Mesenchymal stem cell (in vitro differentiated cells and primary cell): ENCODE results near the gene STX7.

Experiments
- DNase-seq: peaks from one replicate; pipeline ENCODE4 v3.0.0-alpha.2; 2013
- H2AFZ ChIP-seq: one replicate; pipeline ENCODE4 v1.6.1; 2013; ENCODE audit warnings: low read depth, mild to moderate bottlenecking, control low read depth, inconsistent platforms, low read length, moderate library complexity
- H2AK5ac ChIP-seq: 2 replicates; pipeline ENCODE4 v1.6.1; 2013; ENCODE audit warnings: low read length, moderate library complexity, mild to moderate bottlenecking, inconsistent platforms; ENCODE audit not compliant: severe bottlenecking
- H2BK120ac ChIP-seq: one replicate; pipeline ENCODE4 v1.6.1; 2013; ENCODE audit warnings: low read depth, mild to moderate bottlenecking, inconsistent platforms, low read length, moderate library complexity
- H2BK12ac ChIP-seq, 2 experiments: one replicate each; pipeline ENCODE4 v1.6.1; 2013; ENCODE audit warnings: inconsistent platforms in 2 of 2, low read length in 2 of 2, mild to moderate bottlenecking in 2 of 2, moderate library complexity in 2 of 2, control low read depth in 1 of 2
- H2BK15ac ChIP-seq: one replicate; pipeline ENCODE4 v1.6.1; 2013; ENCODE audit warnings: mild to moderate bottlenecking, low read depth, inconsistent platforms; ENCODE audit not compliant: poor library complexity, severe bottlenecking
- H2BK5ac ChIP-seq: 2 replicates; pipeline ENCODE4 v1.6.1; 2013; ENCODE audit warnings: low read depth, mild to moderate bottlenecking, low read length, control low read depth, inconsistent platforms; ENCODE audit not compliant: poor library complexity, severe bottlenecking
- H3K14ac ChIP-seq, 2 experiments: one replicate each; pipeline ENCODE4 v1.6.1; 2013; ENCODE audit warnings: inconsistent platforms in 2 of 2, low read length in 2 of 2, control low read depth in 1 of 2, mild to moderate bottlenecking in 1 of 2, moderate library complexity in 1 of 2
- H3K18ac ChIP-seq, 2 experiments: one replicate each; pipeline ENCODE4 v1.6.1; 2013; ENCODE audit warnings: inconsistent platforms in 2 of 2, low read length in 2 of 2, control low read depth in 1 of 2, low read depth in 1 of 2, mild to moderate bottlenecking in 1 of 2
- H3K23ac ChIP-seq, 2 experiments: one replicate each; pipeline ENCODE4 v1.6.1; 2013; ENCODE audit warnings: inconsistent platforms in 2 of 2, low read length in 2 of 2, mild to moderate bottlenecking in 2 of 2, moderate library complexity in 2 of 2, control low read depth in 1 of 2
- H3K27ac ChIP-seq: 2 replicates; pipeline ENCODE4 v1.5.1; 2013; ENCODE audit warnings: mild to moderate bottlenecking, moderate library complexity, low read length, control low read depth, inconsistent platforms; ENCODE audit not compliant: poor library complexity, severe bottlenecking
- H3K27me3 ChIP-seq, 2 experiments: 2 replicates each; pipeline versions ENCODE4 v1.6.1 to v1.7.0; 2013; ENCODE audit warnings: low read length in 2 of 2, mild to moderate bottlenecking in 2 of 2, moderate library complexity in 2 of 2, control low read depth in 1 of 2, inconsistent platforms in 1 of 2; ENCODE audit not compliant: control insufficient read depth in 1 of 2, insufficient read depth in 1 of 2
- H3K36me3 ChIP-seq, 2 experiments: 2 replicates each; pipeline versions ENCODE4 v1.6.1 to v1.7.0; 2013; ENCODE audit warnings: low read length in 2 of 2, control low read depth in 1 of 2, inconsistent platforms in 1 of 2, low read depth in 1 of 2, mild to moderate bottlenecking in 1 of 2; ENCODE audit not compliant: insufficient read depth in 2 of 2, control insufficient read depth in 1 of 2
- H3K4ac ChIP-seq, 2 experiments: one replicate each; pipeline ENCODE4 v1.6.1; 2013; ENCODE audit warnings: inconsistent platforms in 2 of 2, low read length in 2 of 2, mild to moderate bottlenecking in 2 of 2, moderate library complexity in 2 of 2, control low read depth in 1 of 2, low read depth in 1 of 2
- H3K4me1 ChIP-seq: 2 replicates; pipeline ENCODE4 v1.6.1; 2013; ENCODE audit warnings: low read depth, low read length, control low read depth; ENCODE audit not compliant: control insufficient read depth, insufficient read depth
- H3K4me2 ChIP-seq: 2 replicates; pipeline ENCODE4 v1.6.1; 2013; ENCODE audit warnings: low read length, mild to moderate bottlenecking, inconsistent platforms; ENCODE audit not compliant: poor library complexity, severe bottlenecking
- H3K4me3 ChIP-seq, 2 experiments: 2 replicates each; pipeline versions ENCODE4 v1.5.1 to v1.7.0; 2013; ENCODE audit warnings: low read length in 2 of 2, mild to moderate bottlenecking in 2 of 2, control low read depth in 1 of 2, low read depth in 1 of 2; ENCODE audit not compliant: insufficient read depth in 1 of 2
- H3K79me1 ChIP-seq: replicated peaks from 2 replicates; pipeline ENCODE4 v1.6.1; 2013; ENCODE audit warnings: mild to moderate bottlenecking, control low read depth, low read length, inconsistent platforms; ENCODE audit not compliant: poor library complexity, severe bottlenecking
- H3K9ac ChIP-seq: 2 replicates; pipeline ENCODE4 v1.7.0; 2013; ENCODE audit warnings: mild to moderate bottlenecking, low read length, moderate library complexity
- H3K9me3 ChIP-seq: 2 replicates; pipeline ENCODE4 v1.7.0; 2013; ENCODE audit warnings: mild to moderate bottlenecking, low read length; ENCODE audit not compliant: control insufficient read depth
- H4K8ac ChIP-seq: one replicate; pipeline ENCODE4 v1.6.1; 2013; ENCODE audit warnings: inconsistent platforms, mild to moderate bottlenecking, low read length, moderate library complexity
- H4K91ac ChIP-seq: one replicate; pipeline ENCODE4 v1.6.1; 2013; ENCODE audit warnings: mild to moderate bottlenecking, low read length, inconsistent platforms
- WGBS: methylation state at CpG from one replicate; pipeline ENCODE4 v1.1.7; 2013; ENCODE audit warnings: mixed read lengths; 5-methylcytosine and 5-hydroxymethylcytosine counted together

STX7 gene

DNA sequence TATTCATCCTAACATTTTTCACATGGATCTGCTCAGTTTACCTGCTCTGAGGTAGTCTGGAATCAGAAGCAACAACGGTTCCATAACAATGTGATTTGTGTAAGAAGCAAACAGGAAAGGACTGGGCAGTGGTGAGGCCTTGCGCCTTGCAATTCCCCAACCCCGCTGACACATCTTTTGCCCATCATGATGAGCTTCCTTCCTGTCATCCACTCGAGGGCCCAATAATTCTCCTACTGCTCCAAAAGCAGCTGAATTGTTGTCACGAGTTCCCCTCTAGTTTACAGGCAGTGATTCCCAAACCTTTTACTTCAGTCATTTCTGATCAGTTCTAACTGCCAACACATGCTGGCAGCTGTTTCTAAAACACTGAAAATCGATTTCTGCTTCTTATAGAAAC lies 22.9 kb downstream of the STX7 start:
- H3K27ac ChIP-seq, result no peak overlapping the region
- no peaks in the 10 kb centered on the region for H3K27me3 ChIP-seq
- no peak overlapping the region for H3K4me2 ChIP-seq
- no peak overlapping the region for H3K23ac ChIP-seq
- H2AK5ac ChIP-seq, result no peak overlapping the region
- no peak overlapping the region for H2BK15ac ChIP-seq
- no peak overlapping the region for H3K4ac ChIP-seq
- no peak overlapping the region for H2BK5ac ChIP-seq
- no peak overlapping the region for H2BK120ac ChIP-seq
- 47% methylated on average over 6 of the region's 6 CpGs for WGBS
- peak overlapping the region in 1 of 2 experiments; percentile 9 for H3K18ac ChIP-seq
- H4K91ac ChIP-seq, result no peak overlapping the region
- peaks cover 8% of the 10 kb centered on the region for H3K4me1 ChIP-seq
- peaks cover 16% of the 10 kb centered on the region for H3K9me3 ChIP-seq
- peak overlapping the region; percentile 92 for H3K9ac ChIP-seq
- no peak overlapping the region for H2AFZ ChIP-seq
- H4K8ac ChIP-seq, result peak overlapping the region; percentile 19
- no peak overlapping the region for H2BK12ac ChIP-seq
- H3K4me3 ChIP-seq, result peak overlapping the region in 1 of 2 experiments; percentile 71
- H3K14ac ChIP-seq, result no peak overlapping the region
- H3K36me3 ChIP-seq, result peaks cover 13 to 39% of the 10 kb centered on the region in 2 experiments
- peak; percentile 52 for DNase-seq
- H3K79me1 ChIP-seq, result peaks cover 27% of the 10 kb centered on the region

DNA sequence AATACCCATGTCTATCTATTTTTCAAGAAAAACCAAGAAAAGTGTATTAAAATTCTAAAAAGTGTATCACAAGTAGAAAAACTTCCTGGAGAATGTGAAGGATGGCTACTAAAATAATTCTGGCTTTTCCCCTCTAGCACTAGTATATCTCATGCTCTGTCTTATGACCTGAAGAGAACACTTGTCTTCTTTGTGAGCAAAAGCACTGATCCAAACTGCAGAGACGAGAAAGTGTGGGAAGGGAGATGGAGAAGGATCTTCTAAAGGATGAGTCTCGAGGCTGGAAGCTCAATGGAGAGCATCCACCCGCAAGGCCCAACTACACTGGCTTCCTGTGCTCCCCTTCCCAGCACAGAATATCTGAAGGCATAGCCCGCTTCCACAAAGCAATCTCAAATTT lies 23.5 kb downstream of the STX7 start:
- Histone ChIP-seq H2BK120ac (no peak overlapping the region), H2BK12ac (no peak overlapping the region), H3K9me3 (peaks cover 13% of the 10 kb centered on the region), H4K91ac (no peak overlapping the region), H3K23ac (no peak overlapping the region), H2BK15ac (no peak overlapping the region), H3K4me2 (no peak overlapping the region), H3K4me3 (peak overlapping the region in 1 of 2 experiments; percentile 71), H3K4me1 (peaks cover 8% of the 10 kb centered on the region), H3K27ac (no peak overlapping the region), H3K4ac (no peak overlapping the region), H4K8ac (no peak overlapping the region), H3K14ac (no peak overlapping the region), H3K36me3 (peaks cover 11 to 33% of the 10 kb centered on the region in 2 experiments), H2AK5ac (no peak overlapping the region), H2AFZ (no peak overlapping the region), H2BK5ac (no peak overlapping the region), H3K27me3 (no peaks in the 10 kb centered on the region), H3K9ac (peak overlapping the region; percentile 92), H3K79me1 (peaks cover 22% of the 10 kb centered on the region), H3K18ac (no peak overlapping the region)
- no peak for DNase-seq
- 96% methylated on average over 3 of the region's 4 CpGs for WGBS

DNA sequence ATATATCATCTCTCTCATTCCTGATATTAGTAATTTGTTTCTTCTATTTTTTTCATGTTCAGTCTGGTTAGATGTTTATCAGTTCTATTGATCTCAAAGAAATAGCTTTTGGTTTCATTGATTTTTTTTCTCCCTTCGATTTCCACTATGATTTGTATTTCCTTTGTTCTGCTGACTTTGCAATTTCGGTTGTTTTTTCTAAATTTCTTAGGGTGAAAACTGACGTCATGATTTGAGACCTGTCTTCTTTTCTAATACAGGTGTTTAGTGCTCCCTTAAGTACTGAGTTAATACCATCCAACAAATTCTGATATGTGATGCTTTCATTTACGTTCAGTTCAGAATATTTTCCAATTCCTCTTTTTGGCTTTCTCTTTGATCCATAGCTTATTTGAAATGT lies 25.2 kb downstream of the STX7 start:
- Histone ChIP-seq H3K4me3 (no peak overlapping the region), H3K9ac (no peak overlapping the region), H3K4me2 (no peak overlapping the region), H2AK5ac (no peak overlapping the region), H3K4ac (no peak overlapping the region), H3K36me3 (peaks cover 10 to 17% of the 10 kb centered on the region in 2 experiments), H3K14ac (no peak overlapping the region), H2AFZ (no peak overlapping the region), H2BK5ac (no peak overlapping the region), H4K8ac (no peak overlapping the region), H4K91ac (no peak overlapping the region), H3K9me3 (peaks cover 5% of the 10 kb centered on the region), H2BK12ac (no peak overlapping the region), H3K27ac (no peak overlapping the region), H3K27me3 (no peaks in the 10 kb centered on the region), H2BK15ac (no peak overlapping the region), H3K79me1 (peaks cover 23% of the 10 kb centered on the region), H3K18ac (no peak overlapping the region), H2BK120ac (no peak overlapping the region), H3K23ac (no peak overlapping the region), H3K4me1 (peaks cover 8% of the 10 kb centered on the region)
- no CpG with 5 or more reads among the region's 4 CpGs for WGBS
- no peak for DNase-seq

DNA sequence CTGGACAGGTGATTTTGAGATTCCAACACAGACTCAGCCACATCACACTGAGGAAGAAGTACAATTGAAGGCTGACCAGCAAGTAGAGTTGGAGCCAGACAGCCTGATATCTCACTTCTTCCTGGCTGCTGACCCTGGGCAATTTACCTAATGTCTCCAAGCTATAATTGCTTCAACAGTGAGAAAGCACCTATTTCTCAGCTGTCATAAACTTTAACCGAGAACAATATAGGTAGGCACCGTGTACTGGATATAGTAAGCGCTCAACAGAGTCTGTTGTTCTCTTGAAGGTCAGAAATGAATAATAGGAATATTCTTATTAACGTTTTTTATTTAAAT lies 28.3 kb downstream of the STX7 start:
- no peak overlapping the region for H3K4me3 ChIP-seq
- no peak overlapping the region for H3K18ac ChIP-seq
- WGBS, result 100% methylated on average over 3 of the region's 4 CpGs

More for the DNA sequence above, 28.3 kb downstream of the STX7 start:
- Histone ChIP-seq H4K91ac (no peak overlapping the region), H2BK15ac (no peak overlapping the region), H3K4ac (no peak overlapping the region), H3K9me3 (peaks cover 5% of the 10 kb centered on the region), H3K14ac (no peak overlapping the region), H3K9ac (peak overlapping the region; percentile 58), H2BK12ac (no peak overlapping the region), H2BK120ac (no peak overlapping the region), H2AFZ (no peak overlapping the region), H2AK5ac (no peak overlapping the region), H3K4me1 (no peaks in the 10 kb centered on the region), H3K27me3 (no peaks in the 10 kb centered on the region), H4K8ac (no peak overlapping the region), H3K36me3 (peaks cover 3 to 22% of the 10 kb centered on the region in 2 experiments), H3K4me2 (no peak overlapping the region), H3K23ac (no peak overlapping the region), H3K79me1 (peaks cover 20% of the 10 kb centered on the region), H3K27ac (no peak overlapping the region), H2BK5ac (no peak overlapping the region)
- DNase-seq, result no peak
